GM12878 (cell line): Measurements from ENCODE around the gene ELP1. TPM values are rescaled to one million over a fixed set of nuclear protein-coding genes. Genes with fewer than 3 reads are reported as not detected.

Experiments
- ATAC-seq: fragments of 200-7000 bp; cut with Tn5 transposase; 3 replicates; pipeline ENCODE4 v1.9.1; 2020; ENCODE audit warnings: mild to moderate bottlenecking, moderate library complexity
- BruUV-seq: library from RNA; stranded (reverse); fragments of 400-500 nt; replicated peaks from 2 replicates; lab custom pipeline; 2021; lab: Mats Ljungman, UMichigan
- CTCF ChIA-PET: fragments of 300-600 bp; sonication (Branson Sonifier 250); formaldehyde crosslinking; extraction: SDS; loops from one replicate; lab custom pipeline; 2021; ENCODE audit warnings: inconsistent platforms; lab: Yijun Ruan, JAX
- POLR2A ChIA-PET: fragments of 350-600 bp; formaldehyde crosslinking; extraction: SDS; loops from one replicate; lab custom pipeline; 2021; ENCODE audit warnings: inconsistent platforms; lab: Charles Lee
- RAD21 ChIA-PET: fragments of 300-600 bp; sonication (Branson Sonifier 250); formaldehyde crosslinking; loops from one replicate; lab custom pipeline; 2023; ENCODE audit warnings: antibody characterized with exemption; ENCODE audit not compliant: unreplicated experiment; lab: Charles Lee
- SMC1A ChIA-PET: fragments of 300-600 bp; sonication (Branson Sonifier 250); formaldehyde crosslinking; loops from one replicate; lab custom pipeline; 2023; ENCODE audit not compliant: unreplicated experiment, uncharacterized antibody; lab: Charles Lee
- DNase-seq: peaks from one replicate; pipeline ENCODE4 v3.0.0-alpha.2; 2011; ENCODE audit warnings: low read depth, low spot score
- FAIRE-seq: peaks from 3 replicates; lab custom pipeline; 2011; peaks lifted over from hg19 to GRCh38; lab: Jason Lieb, UNC
- H2AFZ ChIP-seq: 2 replicates; pipeline ENCODE4 v1.6.0; 2011; ENCODE audit warnings: low read depth, low read length, control low read depth; ENCODE audit not compliant: control insufficient read depth
- H3K27ac ChIP-seq: 2 replicates; pipeline ENCODE4 v1.5.1; 2011; ENCODE audit warnings: control low read depth; ENCODE audit not compliant: control insufficient read depth, insufficient read depth
- H3K27me3 ChIP-seq, 2 experiments: replicated peaks in 1 of 2; 2 replicates each; pipeline versions ENCODE4 v1.6.0 to v1.6.1; 2011; ENCODE audit warnings: low read length in 1 of 2; ENCODE audit not compliant: control insufficient read depth in 2 of 2, insufficient read depth in 2 of 2
- H3K36me3 ChIP-seq, 2 experiments: 2 replicates each; pipeline ENCODE4 v1.5.1; 2011; ENCODE audit warnings: low read length in 1 of 2; ENCODE audit not compliant: control insufficient read depth in 2 of 2, insufficient read depth in 2 of 2
- H3K4me1 ChIP-seq: 2 replicates; pipeline ENCODE4 v1.6.1; 2011; ENCODE audit warnings: mild to moderate bottlenecking, low read length, moderate library complexity, mixed read lengths; ENCODE audit not compliant: control insufficient read depth, insufficient read depth
- H3K4me2 ChIP-seq: 2 replicates; pipeline ENCODE4 v1.6.0; 2011; ENCODE audit warnings: control low read depth; ENCODE audit not compliant: control insufficient read depth, insufficient read depth
- H3K4me3 ChIP-seq: fragments of 200-600 bp; sonication (generic); 2 replicates; pipeline ENCODE4 v1.5.1; 2016
- H3K79me2 ChIP-seq: 2 replicates; pipeline ENCODE4 v1.6.0; 2011; ENCODE audit warnings: low read length; ENCODE audit not compliant: control insufficient read depth, insufficient read depth
- H3K9ac ChIP-seq: 2 replicates; pipeline ENCODE4 v1.8.0; 2011; ENCODE audit warnings: low read length, control low read depth, mixed read lengths; ENCODE audit not compliant: control insufficient read depth, insufficient read depth
- H3K9me3 ChIP-seq: replicated peaks from 3 replicates; pipeline ENCODE4 v1.5.1; 2011; ENCODE audit warnings: mild to moderate bottlenecking, low read length; ENCODE audit not compliant: control insufficient read depth, insufficient read depth
- H4K20me1 ChIP-seq: 2 replicates; pipeline ENCODE4 v1.6.0; 2011; ENCODE audit not compliant: control insufficient read depth, insufficient read depth
- CBFB ChIP-seq: IDR thresholded peaks from 2 replicates; pipeline ENCODE4 v1.6.1; 2016; ENCODE audit warnings: antibody characterized with exemption, low read depth
- ELK1 ChIP-seq: IDR thresholded peaks from 2 replicates; pipeline ENCODE4 v1.6.1; 2012; ENCODE audit warnings: low read depth, low read length, improper control_type of control experiment
- JUND ChIP-seq: IDR thresholded peaks from 2 replicates; pipeline ENCODE4 v1.6.1; 2012; ENCODE audit warnings: low read depth, mild to moderate bottlenecking, low read length, improper control_type of control experiment, moderate library complexity
- MXI1 ChIP-seq: fragments of 150-350 bp; IDR thresholded peaks from 2 replicates; pipeline ENCODE4 v1.6.1; 2011; ENCODE audit warnings: low read depth, mild to moderate bottlenecking, inconsistent platforms, low read length, improper control_type of control experiment
- NFYB ChIP-seq: IDR thresholded peaks from 2 replicates; pipeline ENCODE4 v1.6.1; 2011; ENCODE audit warnings: low read depth, mild to moderate bottlenecking, low read length, improper control_type of control experiment, moderate library complexity; ENCODE audit not compliant: insufficient read depth
- RELA ChIP-seq: fragments of 450-650 bp; IDR thresholded peaks from 2 replicates; pipeline ENCODE4 v1.8.0; 2014; ENCODE audit warnings: borderline replicate concordance; ENCODE audit not compliant: partially characterized antibody
- SP1 ChIP-seq: IDR thresholded peaks from one replicate; pipeline ENCODE4 v1.6.1; 2011; ENCODE audit warnings: low read depth, low read length
- ZBTB11 ChIP-seq: fragments of 450-650 bp; formaldehyde crosslinking; IDR thresholded peaks from 2 replicates; pipeline ENCODE4 v1.5.0; 2022; ENCODE audit warnings: mild to moderate bottlenecking, missing genetic modification characterization
- in situ Hi-C: fragments of 300-500 bp; cut with MboI; formaldehyde crosslinking; loops from 9 replicates; pipeline ENCODE4 v1.14.3; 2018; ENCODE audit warnings: mixed read lengths
- intact Hi-C: fragments of 100-400 bp; cut with micrococcal nuclease; formaldehyde crosslinking; loops from one replicate; pipeline ENCODE4 v1.14.2; 2022; ENCODE audit not compliant: unreplicated experiment
- polyA plus RNA-seq, 11 experiments: library from polyadenylated mRNA; depleted of rRNA in 4 of 11; unstranded in 6 of 11; stranded (reverse) in 5 of 11; fragments of >200 nt; fragmentation: Nextera tagmentation in 4 of 11; fragmentation: Illumina TruSeq in 1 of 11; extraction: Ambion mirVana in 4 of 11; extraction: Trizol in 1 of 11; gene quantifications; 1 replicate in 1 of 11; 2 replicates in 10 of 11; pipeline versions ENCODE4 v1.2.1 to v1.2.3, GENCODE V29; 2011 to 2016; ENCODE audit warnings: inconsistent platforms in 2 of 11, missing spikeins in 2 of 11, low read depth in 1 of 11
- total RNA-seq, 4 experiments: library from RNA; depleted of rRNA in 3 of 4; stranded (reverse); fragments of >200 nt in 3 of 4; fragmentation: Illumina TruSeq in 1 of 4; extraction: Trizol in 1 of 4; gene quantifications; 2 replicates each; pipeline versions ENCODE4 v1.2.1 to v1.2.3, GENCODE V29; 2013 to 2021

Gene ELP1
- total and polyA plus RNA-seq, 10 of the 15 experiments (the other 5 are each of a cell fraction or from before 2014, with no cell fraction given): 9.7 to 29.9 (median 26.0) TPM

GRCh38 chr9:108924466-108924865 is 9.5 kb downstream of the ELP1 start:
- FAIRE-seq (no peak), ATAC-seq (no peak), DNase-seq (no peak)
- no peaks in the 10 kb centered on the region for H3K27me3 ChIP-seq
- H3K27ac ChIP-seq: no peak overlapping the region
- no peaks in the 10 kb centered on the region for H3K9me3 ChIP-seq
- no peak overlapping the region for H2AFZ ChIP-seq
- ChIA-PET SMC1A (no interaction called here), RAD21 (no interaction called here), POLR2A (no interaction called here), CTCF (interaction anchor here (1.1 kb wide), 1 partner anchor 17 kb away, joined by 4 read pairs; no protein-coding TSS in a partner anchor)
- no peak for TF ChIP-seq JUND
- TF ChIP-seq ELK1: no peak
- TF ChIP-seq RELA: no peak
- no peak for TF ChIP-seq MXI1
- TF ChIP-seq CBFB: no peak
- TF ChIP-seq NFYB: no peak
- no peak for TF ChIP-seq ZBTB11
- TF ChIP-seq SP1: no peak
- in situ Hi-C loops (no loop called here), intact Hi-C loops (no loop called here)
- H3K36me3 ChIP-seq: peaks cover 5 to 24% of the 10 kb centered on the region in 2 experiments
- no peaks in the 10 kb centered on the region for H3K4me1 ChIP-seq
- H3K9ac ChIP-seq: no peak overlapping the region
- no peak overlapping the region for H3K4me3 ChIP-seq
- no TSS peak for BruUV-seq
- H4K20me1 ChIP-seq: no peaks in the 10 kb centered on the region
- no peaks in the 10 kb centered on the region for H3K79me2 ChIP-seq
- H3K4me2 ChIP-seq: no peak overlapping the region
